ENCODE results near the gene LGR6.
"Not testable (repeated sequence)": the region's sequence is repeated elsewhere in the genome, so short reads cannot be mapped to it uniquely, and the experiment has no call there.

The LGR6 gene

GRCh38 chr1:202245391-202245790 lies 51.8 kb downstream of the LGR6 start:
- no peak for DNase-seq

- DNase-seq = no peak
These were observed 53.5 kb downstream of the LGR6 start for GRCh38 chr1:202247104-202247503.

- DNase-seq = no peak
These were observed 54.5 kb downstream of the LGR6 start for GRCh38 chr1:202247837-202248795.

GRCh38 chr1:202248861-202249260 lies 55.3 kb downstream of the LGR6 start:
- DNase-seq = no peak

GRCh38 chr1:202249436-202249835 lies 55.8 kb downstream of the LGR6 start:
- DNase-seq = no peak

- DNase-seq = no peak
These were observed 56.2 kb downstream of the LGR6 start for GRCh38 chr1:202249846-202250245.

- no peak for DNase-seq
These were observed 57.4 kb downstream of the LGR6 start for GRCh38 chr1:202250982-202251381.

- no peak for DNase-seq
These were observed 58.0 kb downstream of the LGR6 start for GRCh38 chr1:202251424-202252256.

GRCh38 chr1:202252271-202252670 lies 58.7 kb downstream of the LGR6 start:
- no peak for DNase-seq

- DNase-seq = no peak
These were observed 61.1 kb downstream of the LGR6 start for GRCh38 chr1:202254454-202255252.

GRCh38 chr1:202255343-202255742 lies 61.7 kb downstream of the LGR6 start:
- no peak for DNase-seq

- DNase-seq = no peak
These were observed 66.1 kb downstream of the LGR6 start for GRCh38 chr1:202259705-202260104.

GRCh38 chr1:202261209-202261958 lies 67.8 kb downstream of the LGR6 start:
- DNase-seq = not testable (repeated sequence)

GRCh38 chr1:202263628-202264027 lies 70.0 kb downstream of the LGR6 start:
- DNase-seq = no peak

- no peak for DNase-seq
These were observed 70.7 kb downstream of the LGR6 start for GRCh38 chr1:202264300-202264699.

- DNase-seq = no peak
These were observed 71.1 kb downstream of the LGR6 start for GRCh38 chr1:202264726-202265125.

GRCh38 chr1:202266061-202266765 lies 72.6 kb downstream of the LGR6 start:
- DNase-seq = no peak

GRCh38 chr1:202268032-202268431 lies 74.4 kb downstream of the LGR6 start:
- DNase-seq = no peak

- DNase-seq = no peak
These were observed 75.2 kb downstream of the LGR6 start for GRCh38 chr1:202268817-202269216.

GRCh38 chr1:202270871-202271326 lies 77.3 kb downstream of the LGR6 start:
- DNase-seq = no peak

GRCh38 chr1:202272103-202272845 lies 78.7 kb downstream of the LGR6 start:
- no peak for DNase-seq
